Heart right ventricle (tissue), 16 donors: Measurements from ENCODE around the gene PIAS3. TPM values are rescaled to one million over a fixed set of nuclear protein-coding genes. Genes with fewer than 3 reads are reported as not detected.

Experiments used
- ATAC-seq, 8 donors: fragments of 200-7000 bp; cut with Tn5 transposase; one replicate each; pipeline ENCODE4 v1.9.1; 2020; ENCODE audit warnings: mild to moderate bottlenecking in 8 of 8, moderate library complexity in 8 of 8, moderate number of reproducible peaks in 1 of 8
- DNase-seq, 2 donors: peaks; one replicate each; pipeline ENCODE4 v3.0.0-alpha.2; 2020
- H3K27ac ChIP-seq, 10 donors: fragments of 200-600 bp; sonication (generic) in 2 of 10; one replicate each; pipeline versions ENCODE4 v1.5.0 to v1.8.0; 2020 to 2022; ENCODE audit warnings: mild to moderate bottlenecking in 3 of 10
- H3K27me3 ChIP-seq, 7 donors: fragments of 200-600 bp; one replicate each; pipeline ENCODE4 v1.8.0; 2021 to 2022; ENCODE audit warnings: mild to moderate bottlenecking in 2 of 7
- H3K36me3 ChIP-seq, 9 donors: fragments of 200-600 bp; sonication (generic) in 1 of 9; one replicate each; pipeline versions ENCODE4 v1.5.0 to v1.8.0; 2020 to 2022; ENCODE audit warnings: mild to moderate bottlenecking in 2 of 9
- H3K4me1 ChIP-seq, 9 donors: fragments of 200-600 bp; sonication (generic) in 1 of 9; one replicate each; pipeline versions ENCODE4 v1.5.0 to v1.8.0; 2020 to 2022; ENCODE audit warnings: mild to moderate bottlenecking in 4 of 9
- H3K4me3 ChIP-seq, 10 donors: fragments of 200-600 bp; sonication (generic) in 2 of 10; one replicate each; pipeline versions ENCODE4 v1.5.0 to v1.8.0; 2020 to 2022; ENCODE audit warnings: mild to moderate bottlenecking in 7 of 10, moderate library complexity in 2 of 10
- H3K9me3 ChIP-seq, 11 donors: fragments of 200-600 bp in 10 of 11; sonication (generic) in 2 of 11; one replicate each; pipeline versions ENCODE4 v1.5.0 to v1.8.0; 2013 to 2022; ENCODE audit warnings: mild to moderate bottlenecking in 2 of 11, control low read depth in 1 of 11, moderate library complexity in 1 of 11
- WGBS, 2 donors: extraction: QIAGEN DNeasy Blood & Tissue Kit; methylation state at CpG; one replicate each; pipeline ENCODE4 v1.1.7; 2013; ENCODE audit warnings: inconsistent platforms in 1 of 2; 5-methylcytosine and 5-hydroxymethylcytosine counted together
- intact Hi-C, 10 donors: fragments of 100-400 bp; cut with DNase I; formaldehyde crosslinking; loops; one replicate each; pipeline versions ENCODE4 v1.11.1 to v1.14.2; 2022
- polyA plus RNA-seq, 2 donors: library from polyadenylated mRNA; stranded (reverse); fragments of 200-250 nt; gene quantifications; one replicate each; pipeline ENCODE4 v1.2.3, GENCODE V29; 2013
- total RNA-seq, 10 donors: library from RNA; stranded (reverse); fragmentation: NEBNext Ultra II Directional in 3 of 10; extraction: Animal tissue kit (Norgen Biotek cat#: 25700) in 3 of 10; gene quantifications; one replicate each; pipeline versions ENCODE4 v1.2.1 to v1.2.4, GENCODE V29; 2021 to 2023
- TF ChIP-seq, protein P1 (sequence below), 9 donors: fragments of 200-600 bp; sonication (generic) in 2 of 9; IDR thresholded peaks; one replicate each; pipeline versions ENCODE4 v1.5.0 to v1.8.0; 2021 to 2022; ENCODE audit warnings: antibody characterized with exemption in 9 of 9, mild to moderate bottlenecking in 5 of 9, moderate library complexity in 1 of 9
- donor health status: Arrhythmogenic right ventricular cardiomyopathy.
- donor health status: ischemic (EF 13 %, LVEDD 7.1; RV severe dilation, severe dysfunction).
- donor health status: healthy with polysubstance abuse.
- donor health status: DM: no; HTN: yes; CAD: no.
- donor health status: DM: no; HTN: no; CAD: no.
- donor health status: ischemic (EF 25% LVEDD 6.9; RV normal size, moderate dysfunction).
- donor health status: ischemic (EF 25% LVEDD 5.7; RV mildly dilated, moderate dysfunction).
- donor health status: healthy.
- donor health status: DM: yes; HTN: yes; CAD: no.
- donor health status: Ischemic cardiomyopathy.
- donor health status: ischemic (EF 35%, LVEDD 5.7; RV mildly dilated, moderate dysfunction).
- donor health status: nonischemic (EF 11% LVEDD 7.7; RV severe dilation, severe dysfunction).
- donor health status: DM: yes; HTN: yes; CAD: no.
- donor health status: PGD.
- donor health status: ischemic (EF 29% LVEDD 5.4; RV normal size, mild dysfunction).
- donor health status: nonischemic (EF 23%, LVEDD 6.1; RV moderate dilation, normal function).

PIAS3 gene
- total and polyA plus RNA-seq, 12 donors, result 12.6 to 28.7 (median 15.2) TPM

DNA sequence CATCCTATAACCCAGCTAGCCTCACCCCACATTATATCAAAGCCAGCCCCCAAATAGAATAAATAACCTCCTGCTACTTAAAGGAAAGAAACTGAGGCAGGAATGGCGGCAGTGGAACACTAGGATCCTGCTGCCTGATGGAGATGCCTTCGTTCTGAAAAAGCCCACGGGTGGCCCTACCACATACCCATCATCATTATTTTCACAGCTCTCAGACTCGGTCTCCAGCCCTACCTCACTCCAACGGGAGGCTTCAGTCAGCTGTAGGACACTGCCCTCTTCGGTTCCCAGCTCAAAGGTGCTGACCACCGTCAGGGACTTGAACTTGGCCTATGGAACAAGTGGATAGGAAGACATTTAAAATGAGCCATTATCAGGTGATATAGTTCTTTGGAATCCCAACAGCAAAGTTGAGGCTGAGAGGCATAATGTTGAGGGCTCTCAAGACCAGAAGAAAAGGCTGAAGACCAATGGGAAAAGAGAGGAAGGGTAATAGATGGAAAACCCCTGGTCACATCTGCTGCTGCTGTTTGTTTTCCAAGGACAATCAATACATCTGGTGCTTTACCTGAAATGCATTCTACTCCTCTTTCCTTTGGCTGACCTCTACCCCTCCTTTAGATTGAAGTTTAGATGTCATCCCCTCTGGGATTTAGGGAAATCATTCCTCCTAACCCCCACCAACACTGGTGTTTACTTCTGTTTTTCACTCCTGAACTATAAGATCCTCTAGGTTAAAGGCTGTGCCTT lies 34.6 kb upstream of the PIAS3 start:
- ATAC-seq (no peak), DNase-seq (no peak)
- H3K27me3 ChIP-seq, result no peaks in the 10 kb centered on the region
- intact Hi-C loops, result loop anchor here in 8 of 10 donors (2.0 to 10.0 kb wide), 4 partner anchors 35 to 121 kb away; partner anchors contain the start of gene PIAS3 (in 2 of the 8)
- H3K36me3 ChIP-seq, result no peaks in the 10 kb centered on the region
- no peak overlapping the region for H3K4me3 ChIP-seq
- WGBS, 2 donors, result 90 to 91% methylated on average over 7 of the region's 7 CpGs
- TF ChIP-seq, protein P1, sequence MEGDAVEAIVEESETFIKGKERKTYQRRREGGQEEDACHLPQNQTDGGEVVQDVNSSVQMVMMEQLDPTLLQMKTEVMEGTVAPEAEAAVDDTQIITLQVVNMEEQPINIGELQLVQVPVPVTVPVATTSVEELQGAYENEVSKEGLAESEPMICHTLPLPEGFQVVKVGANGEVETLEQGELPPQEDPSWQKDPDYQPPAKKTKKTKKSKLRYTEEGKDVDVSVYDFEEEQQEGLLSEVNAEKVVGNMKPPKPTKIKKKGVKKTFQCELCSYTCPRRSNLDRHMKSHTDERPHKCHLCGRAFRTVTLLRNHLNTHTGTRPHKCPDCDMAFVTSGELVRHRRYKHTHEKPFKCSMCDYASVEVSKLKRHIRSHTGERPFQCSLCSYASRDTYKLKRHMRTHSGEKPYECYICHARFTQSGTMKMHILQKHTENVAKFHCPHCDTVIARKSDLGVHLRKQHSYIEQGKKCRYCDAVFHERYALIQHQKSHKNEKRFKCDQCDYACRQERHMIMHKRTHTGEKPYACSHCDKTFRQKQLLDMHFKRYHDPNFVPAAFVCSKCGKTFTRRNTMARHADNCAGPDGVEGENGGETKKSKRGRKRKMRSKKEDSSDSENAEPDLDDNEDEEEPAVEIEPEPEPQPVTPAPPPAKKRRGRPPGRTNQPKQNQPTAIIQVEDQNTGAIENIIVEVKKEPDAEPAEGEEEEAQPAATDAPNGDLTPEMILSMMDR (IDR thresholded peaks at IDR 0.05), result no peak
- peaks cover 15 to 40% (median 28%) of the 10 kb centered on the region in 9 donors for H3K4me1 ChIP-seq
- peak overlapping the region in 8 of 10 donors; percentile 67 to 93 (median 84) for H3K27ac ChIP-seq
- H3K9me3 ChIP-seq, result no peaks in the 10 kb centered on the region

DNA sequence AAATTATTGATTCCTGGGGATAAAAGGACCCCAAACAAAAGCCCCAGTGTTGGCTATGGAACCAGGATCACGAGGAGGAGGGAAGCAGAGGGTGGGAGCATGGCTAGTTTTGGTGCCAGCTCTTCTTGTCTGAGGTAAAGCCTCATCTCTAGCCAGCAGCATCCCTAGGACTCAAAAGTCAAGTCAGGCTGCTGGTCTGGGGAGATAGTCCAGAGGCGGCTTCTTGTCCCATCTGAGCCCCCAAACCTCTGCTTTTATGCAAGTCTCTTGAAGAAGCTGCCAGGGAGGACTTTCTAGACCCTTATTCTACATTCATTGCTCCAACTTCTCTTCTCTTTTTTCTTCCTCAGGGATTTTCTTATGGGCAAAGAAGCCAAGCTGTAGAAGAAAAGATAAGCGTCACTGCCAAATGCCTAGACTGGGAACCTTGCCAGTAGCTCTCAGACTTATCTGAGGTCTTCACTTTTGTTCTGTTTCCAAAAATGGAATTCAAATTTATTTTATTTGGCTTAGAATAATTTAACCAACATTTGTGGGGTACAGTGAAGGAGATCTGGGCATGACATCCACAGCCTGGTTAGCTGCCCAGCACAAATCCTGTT lies 33.7 kb upstream of the PIAS3 start:
- ATAC-seq, result peak in 6 of 8 donors; percentile 4 to 31 (median 16)
- DNase-seq, result peak in 1 of 2 donors; percentile 30
- Histone ChIP-seq H3K4me3 (peak overlapping the region in 7 of 10 donors; percentile 2 to 28 (median 17)), H3K9me3 (no peaks in the 10 kb centered on the region), H3K36me3 (no peaks in the 10 kb centered on the region), H3K4me1 (peaks cover 15 to 40% (median 28%) of the 10 kb centered on the region in 9 donors), H3K27ac (peak overlapping the region; percentile 67 to 93 (median 82)), H3K27me3 (no peaks in the 10 kb centered on the region)
- intact Hi-C loops, result loop anchor here in 8 of 10 donors (1.0 to 10.0 kb wide), 8 partner anchors 16 to 122 kb away; partner anchors contain the start of genes ITGA10 (in 3 of the 8) and PIAS3 (in 2 of the 8)
- WGBS, 2 donors, result 31 to 40% methylated on average over 3 of the region's 3 CpGs
- TF ChIP-seq, protein P1 (IDR thresholded peaks at IDR 0.05), result no peak

DNA sequence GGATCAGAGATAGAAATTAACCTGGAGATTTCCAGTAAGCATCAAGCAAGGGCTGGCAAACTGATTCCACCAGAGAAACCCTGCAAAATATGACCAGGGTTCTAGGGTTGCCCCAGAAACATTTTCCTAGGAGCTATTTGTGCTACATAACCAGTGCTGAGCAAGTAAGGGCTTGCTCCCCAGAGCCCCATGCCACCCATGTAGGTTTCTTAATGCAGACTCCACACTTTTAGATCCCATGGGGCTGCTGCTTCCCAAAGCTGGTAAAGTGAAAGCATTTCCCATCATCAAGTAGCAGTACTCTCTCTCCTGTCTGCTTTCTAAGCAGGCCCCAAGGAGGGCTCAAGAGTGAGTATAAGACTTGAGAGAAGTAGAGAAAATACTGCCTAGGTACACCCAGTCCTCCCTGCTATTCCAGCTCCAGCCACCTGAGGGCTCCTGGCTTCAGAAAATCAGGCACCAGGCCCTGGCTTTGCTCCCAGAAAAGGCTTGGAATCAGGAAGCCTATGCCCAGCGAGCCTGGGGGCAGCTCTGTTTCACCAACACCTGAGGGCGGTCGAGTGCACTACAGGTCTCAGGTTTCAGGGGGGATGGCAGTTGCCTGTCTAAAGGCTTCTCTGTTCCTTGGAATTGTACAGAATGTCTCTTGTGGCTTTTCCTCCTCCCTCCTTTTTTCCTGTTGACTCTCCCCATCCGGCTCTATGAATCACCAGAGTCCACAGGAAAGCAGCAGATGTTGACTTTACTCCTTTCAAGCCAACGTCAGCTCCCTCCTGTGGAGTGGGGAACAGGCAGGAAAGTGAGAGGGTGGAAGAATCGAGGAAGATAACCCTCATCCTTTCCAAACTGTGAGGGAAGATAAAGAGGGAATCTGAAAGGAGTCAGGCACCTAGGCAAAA lies 33.0 kb upstream of the PIAS3 start:
- ATAC-seq (peak; percentile 86 to 95 (median 92)), DNase-seq (peak; percentile 87 to 95)
- intact Hi-C loops, result loop anchor here in 8 of 10 donors (1.0 to 10.0 kb wide), 10 partner anchors 16 to 123 kb away; partner anchors contain the start of genes ITGA10 (in 4 of the 8) and PIAS3 (in 2 of the 8)
- peak overlapping the region; percentile 67 to 93 (median 82) for H3K27ac ChIP-seq
- TF ChIP-seq, protein P1 (IDR thresholded peaks at IDR 0.05), result peak; percentile 91 to 97 (median 94)
- H3K27me3 ChIP-seq, result no peaks in the 10 kb centered on the region
- H3K36me3 ChIP-seq, result no peaks in the 10 kb centered on the region
- peaks cover 15 to 47% (median 30%) of the 10 kb centered on the region in 9 donors for H3K4me1 ChIP-seq
- 2 to 6% methylated on average over 6 of the region's 6 CpGs for WGBS, 2 donors
- H3K4me3 ChIP-seq, result peak overlapping the region in 7 of 10 donors; percentile 2 to 28 (median 17)
- H3K9me3 ChIP-seq, result no peaks in the 10 kb centered on the region
